CD4-positive, alpha-beta T cell treated with Interferon alpha-2 for 1 hour (primary cell): Measurements from ENCODE around the gene LBR.
A peak's percentile ranks its signal among the peaks of the same experiment; 100 is the strongest.

Experiments used
- DNase-seq, 2 donors: peaks; one replicate each; pipeline ENCODE4 v3.0.0-alpha.2; 2020 to 2022

Gene LBR

DNA sequence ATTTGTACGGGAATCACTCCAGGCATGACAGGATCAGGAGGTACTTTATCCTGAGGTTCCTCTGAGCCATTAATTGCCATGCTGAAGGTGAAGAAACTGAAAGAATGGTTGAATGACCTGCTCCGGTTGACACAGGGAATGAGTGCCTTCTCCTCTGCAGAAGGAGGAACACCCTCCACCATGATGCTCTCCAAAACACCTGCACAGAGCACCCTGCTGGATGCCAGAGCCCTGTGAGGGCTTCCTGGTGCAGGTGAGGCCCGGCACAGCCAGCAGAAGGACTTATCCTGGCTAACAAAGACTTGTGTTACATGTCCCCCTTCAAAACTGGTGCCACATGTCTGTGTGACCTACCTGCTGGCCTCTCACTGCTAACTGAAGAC lies 14.3 kb upstream of the LBR start:
- no peak for DNase-seq

DNA sequence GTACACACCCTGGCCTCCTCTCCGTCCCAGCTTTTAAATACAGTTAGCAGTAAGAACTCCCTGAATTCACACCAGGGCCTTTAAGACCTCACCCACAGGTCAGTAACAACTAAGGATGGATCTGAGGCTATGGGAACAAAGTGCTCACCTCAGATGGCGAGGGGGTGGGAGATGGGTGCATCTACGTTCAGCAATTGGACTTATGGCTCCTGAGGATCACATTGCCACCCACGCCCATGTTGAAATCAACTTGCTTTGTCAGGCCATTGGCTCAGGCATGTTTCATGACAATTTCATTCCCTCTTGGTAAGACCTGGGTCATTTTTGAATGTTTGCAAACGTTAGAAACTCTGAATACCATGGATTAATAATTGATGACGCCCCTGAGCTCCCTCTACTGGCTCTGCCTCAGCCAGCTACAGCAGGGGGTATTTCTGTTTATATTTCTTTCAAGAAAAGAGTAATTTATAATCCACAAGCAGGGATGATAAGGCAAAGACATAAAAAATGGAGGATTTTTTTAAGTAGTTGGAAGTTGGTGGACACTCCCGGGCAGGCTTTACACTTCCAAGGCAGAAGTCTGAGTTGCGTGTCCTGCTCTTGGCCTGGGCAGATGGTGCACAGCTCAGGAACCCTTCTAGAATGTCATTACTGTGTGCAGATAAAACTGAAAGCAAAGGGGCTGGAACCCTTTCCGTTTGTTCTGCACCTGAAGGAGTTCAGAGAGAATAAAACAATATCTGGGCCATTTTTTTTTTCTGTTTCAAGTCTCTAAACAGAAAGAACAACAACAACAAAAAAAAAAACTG lies 13.7 kb upstream of the LBR start:
- DNase-seq: no peak

DNA sequence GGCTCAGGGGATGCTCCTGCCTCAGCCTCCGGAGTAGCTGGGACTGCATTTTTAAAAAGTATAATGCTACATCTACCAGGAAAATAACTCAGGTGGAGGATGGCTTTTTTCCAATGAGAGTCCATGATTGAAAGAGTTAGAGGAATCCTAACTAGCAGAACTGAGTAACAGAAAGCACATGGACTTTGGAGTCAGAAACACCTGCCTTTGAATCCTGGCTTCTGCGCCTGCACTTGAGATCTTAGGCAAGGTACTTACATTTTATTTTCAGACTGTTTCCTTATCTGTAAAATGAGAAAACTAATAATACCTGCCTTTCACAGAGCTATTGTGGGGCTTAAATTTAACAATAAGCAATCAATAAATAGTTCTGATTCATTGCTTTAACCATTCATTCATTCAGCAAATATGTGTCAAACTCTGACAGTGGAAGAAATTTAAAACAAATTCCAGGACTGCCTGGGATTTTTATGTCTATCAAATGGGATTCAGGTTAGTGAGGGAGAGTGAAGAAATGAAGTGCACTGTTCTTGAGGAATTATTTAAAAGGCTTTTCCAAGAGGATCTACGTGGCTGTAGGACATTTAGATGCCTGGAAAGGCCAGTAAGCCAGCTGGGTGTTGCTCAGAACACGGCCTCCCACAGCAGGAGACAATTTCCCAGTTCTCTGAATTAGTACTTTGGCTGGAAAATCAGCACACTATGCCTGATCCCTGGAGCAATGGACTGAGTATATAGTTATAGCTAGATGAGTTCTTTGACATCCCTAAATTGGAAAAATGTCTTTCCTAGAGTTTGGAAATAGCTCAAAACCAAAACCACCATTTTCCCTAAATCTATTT lies 12.8 kb upstream of the LBR start:
- DNase-seq: no peak

GRCh38 chr1:225437710-225438437 lies 10.0 kb upstream of the LBR start:
- DNase-seq: no peak

GRCh38 chr1:225435957-225436392 lies 8.1 kb upstream of the LBR start:
- no peak for DNase-seq

GRCh38 chr1:225435487-225435886 lies 7.6 kb upstream of the LBR start:
- no peak for DNase-seq

DNA sequence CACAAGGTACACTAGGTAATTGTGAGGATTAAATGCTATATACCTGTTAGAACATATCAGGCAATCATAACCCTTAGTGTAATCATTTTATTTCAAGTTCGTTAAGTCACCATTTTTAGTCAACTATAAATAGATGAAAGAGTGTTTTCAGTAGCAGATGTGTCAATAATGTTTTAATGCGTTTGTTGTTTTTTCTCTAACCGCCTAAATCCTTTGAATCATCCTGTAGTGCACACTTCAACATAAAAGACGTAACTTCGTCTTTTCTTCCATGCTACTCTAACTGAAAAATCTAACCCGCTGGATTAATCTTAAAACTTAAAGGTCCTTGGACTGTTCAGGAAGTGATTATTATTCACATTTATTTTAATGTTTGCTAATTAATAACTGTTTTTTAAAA lies 7.2 kb upstream of the LBR start:
- no peak for DNase-seq

GRCh38 chr1:225434046-225434445 lies 6.2 kb upstream of the LBR start:
- no peak for DNase-seq

DNA sequence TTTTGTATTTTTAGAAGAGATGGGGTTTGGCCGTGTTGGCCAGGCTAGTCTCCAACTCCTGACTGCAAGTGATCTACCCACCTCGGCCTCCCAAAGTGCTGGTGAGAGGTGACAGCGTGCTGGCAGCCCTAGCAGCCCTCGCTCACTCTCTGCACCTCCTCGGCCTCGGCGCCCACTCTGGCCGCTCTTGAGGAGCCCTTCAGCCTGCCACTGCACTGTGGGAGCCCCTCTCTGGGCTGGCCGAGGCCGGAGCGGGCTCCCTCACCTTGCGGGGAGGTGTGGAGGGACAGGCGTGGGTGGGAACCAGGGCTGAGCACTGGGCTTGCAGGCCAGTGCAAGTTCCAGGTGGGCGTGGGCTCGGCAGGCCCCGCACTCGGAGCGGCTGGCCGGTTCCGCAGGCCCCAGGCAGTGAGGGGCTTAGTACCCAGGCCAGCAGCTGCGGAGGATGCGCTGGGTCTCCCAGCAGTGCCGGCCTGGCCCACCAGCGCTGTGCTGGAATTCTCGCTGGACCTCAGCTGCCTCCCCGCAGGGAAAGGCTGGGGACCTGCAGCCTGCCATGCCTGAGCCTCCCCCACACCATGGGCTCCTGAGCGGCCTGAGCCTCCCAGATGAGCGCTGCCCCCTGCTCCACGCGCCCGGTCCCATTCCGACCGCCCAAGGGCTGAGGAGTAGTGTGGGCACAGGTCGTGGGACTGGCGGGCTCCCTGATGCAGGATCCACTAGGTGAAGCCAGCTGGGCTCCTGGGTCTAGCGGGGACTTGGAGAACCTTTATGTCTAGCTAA lies 3.4 kb upstream of the LBR start:
- no peak for DNase-seq

DNA sequence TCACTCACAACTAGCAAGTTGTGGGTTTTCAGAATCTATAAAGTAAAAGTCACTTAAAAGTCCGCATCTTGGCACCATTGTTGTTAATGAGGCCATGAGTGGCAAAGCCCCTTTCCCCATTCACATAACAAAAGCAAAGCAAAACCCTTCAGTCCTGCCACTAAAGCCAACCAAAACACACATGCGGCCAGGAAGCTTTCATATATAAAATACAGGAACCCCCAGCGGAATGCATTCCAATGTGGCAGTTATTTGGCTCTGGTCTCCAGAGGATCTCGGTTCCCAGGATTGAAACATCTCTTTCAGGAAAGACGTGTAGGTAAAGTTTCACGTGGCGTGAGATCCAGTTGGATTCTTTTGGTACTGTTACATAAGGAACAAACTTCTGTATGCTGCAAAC lies 2.5 kb upstream of the LBR start:
- DNase-seq: no peak

DNA sequence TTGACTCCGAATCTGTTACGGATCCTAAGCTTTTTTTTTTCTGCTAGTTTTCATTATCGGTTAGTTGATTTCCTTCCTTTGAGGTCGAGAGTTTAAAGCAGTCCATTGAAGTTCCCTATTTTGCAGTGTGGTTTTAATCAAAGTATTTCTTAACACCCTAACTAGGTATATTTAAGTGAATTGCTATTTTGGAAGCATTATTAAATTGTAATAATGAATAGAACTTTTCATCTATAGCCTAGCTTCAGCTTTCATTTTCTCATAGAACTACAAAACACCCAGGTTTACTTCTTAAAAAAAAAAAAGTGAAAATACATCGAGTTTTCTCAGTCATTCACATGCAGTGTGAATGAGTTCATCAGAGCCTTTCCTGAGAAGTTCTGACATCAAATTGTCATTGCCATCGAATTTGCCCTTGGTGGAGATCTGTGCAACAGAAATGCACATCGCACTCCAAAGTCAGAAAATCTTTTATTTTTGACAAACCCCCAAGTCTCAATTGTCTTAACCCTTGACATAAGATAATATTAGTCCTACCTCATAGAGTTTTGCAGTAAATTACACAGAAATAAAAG lies 1.1 kb upstream of the LBR start:
- DNase-seq: no peak

DNA sequence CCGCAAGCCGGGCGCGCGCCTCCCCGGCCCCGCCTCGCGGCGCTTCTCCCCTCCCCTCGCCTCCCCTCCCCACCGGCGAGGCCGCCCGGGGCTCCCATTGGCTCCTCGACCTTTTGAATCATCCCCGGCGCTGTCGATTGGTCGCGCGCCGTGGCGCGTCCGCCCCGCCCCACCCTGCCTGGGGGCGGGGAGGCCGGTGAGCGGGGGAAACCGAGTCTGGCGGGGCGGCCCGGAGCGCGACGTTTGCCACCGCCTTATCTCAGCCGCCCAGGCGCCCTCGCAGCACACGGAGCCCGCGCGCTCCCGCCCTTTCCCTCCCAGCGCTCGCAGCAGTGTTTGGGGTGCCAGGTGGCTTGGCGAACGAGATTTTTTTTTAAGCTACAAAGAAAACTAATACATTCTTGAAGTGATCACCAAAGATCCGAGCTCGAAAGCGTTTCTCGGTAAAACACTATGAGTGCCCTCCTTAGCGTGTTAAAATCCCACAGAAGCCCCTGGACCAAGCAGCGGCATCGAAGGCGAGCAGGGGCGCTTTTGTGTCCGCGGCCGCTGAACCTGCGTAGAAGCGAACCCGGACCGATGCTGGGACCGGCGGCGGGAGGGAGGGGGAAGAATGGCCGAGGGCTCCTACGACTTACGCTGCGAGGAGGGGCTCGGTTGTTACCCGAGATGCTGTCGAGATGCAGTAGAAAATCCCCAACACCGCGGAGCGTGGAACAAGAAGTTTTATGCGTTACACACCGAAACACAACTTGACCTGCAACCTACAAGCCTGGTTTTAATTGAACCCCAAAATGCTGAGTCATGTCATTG lies 436 bp upstream of the LBR start:
- peak; percentile 91 to 94 for DNase-seq

- DNase-seq: peak; percentile 39 to 51
Measured at GRCh38 chr1:225426395-225427234, 1.2 kb downstream of the LBR start.

DNA sequence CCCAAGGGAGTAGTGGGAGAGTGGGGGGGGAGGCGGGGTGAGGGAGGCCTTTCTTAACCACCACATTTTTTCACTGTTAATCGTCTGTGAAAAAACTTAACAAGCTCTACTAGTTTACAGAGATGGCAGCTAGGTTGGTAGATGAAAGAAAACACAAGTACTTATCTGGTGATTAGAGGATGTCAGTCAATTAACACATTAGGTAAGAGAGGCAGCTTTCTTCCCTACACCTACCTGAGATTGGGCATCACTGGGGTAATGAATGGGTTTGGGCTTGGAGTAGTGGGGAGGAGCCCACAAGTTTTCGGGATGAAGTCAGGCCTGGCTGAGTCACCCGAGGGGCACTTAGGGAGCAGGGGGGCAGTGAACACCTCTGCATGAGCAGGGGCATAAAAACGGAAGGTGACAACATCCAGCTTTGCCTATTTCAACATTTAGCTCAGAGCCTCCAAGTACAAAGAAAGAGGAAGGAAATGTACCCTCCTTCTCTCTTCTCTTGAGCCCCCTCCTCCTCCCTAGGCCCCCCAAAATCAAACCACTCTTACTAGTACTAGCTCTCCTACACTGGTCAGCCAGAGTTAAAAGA lies 2.5 kb downstream of the LBR start:
- DNase-seq: peak in 1 of 2 donors; percentile 5

DNA sequence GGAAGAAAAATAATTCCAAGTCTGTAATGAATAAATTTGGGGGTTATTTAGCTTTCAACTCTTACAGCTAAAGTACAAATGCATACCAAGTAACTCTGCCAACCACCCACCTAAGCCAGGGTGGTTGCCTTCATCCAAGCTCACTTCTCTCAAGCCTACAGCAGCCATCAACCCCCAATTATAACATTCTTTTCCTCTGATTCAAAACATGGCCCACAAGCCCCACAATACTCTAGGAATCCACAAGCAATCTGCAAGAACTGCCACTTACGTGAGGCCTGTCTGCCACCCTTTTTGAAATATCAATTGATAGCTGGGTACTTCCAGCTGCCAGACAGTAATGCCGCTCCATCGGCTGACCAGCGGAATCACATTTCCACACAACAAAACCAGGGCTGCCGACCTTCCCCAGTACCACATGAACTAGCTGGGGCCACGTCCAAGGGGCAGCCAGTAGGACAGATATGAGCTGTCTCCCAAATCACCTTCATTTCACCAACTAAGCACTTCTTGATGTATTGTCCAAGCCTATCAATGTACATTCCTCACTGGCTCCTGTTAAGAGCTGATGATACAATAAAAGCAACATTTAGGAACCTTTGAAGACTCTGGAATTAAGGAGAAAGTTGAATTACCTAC lies 3.2 kb downstream of the LBR start:
- no peak for DNase-seq

- no peak for DNase-seq
Measured at GRCh38 chr1:225423518-225423855, 4.4 kb downstream of the LBR start.

- no peak for DNase-seq
Measured at GRCh38 chr1:225422795-225423517, 4.9 kb downstream of the LBR start.

- DNase-seq: no peak
Measured at GRCh38 chr1:225422031-225422605, 5.7 kb downstream of the LBR start.

- no peak for DNase-seq
Measured at GRCh38 chr1:225418598-225418997, 9.2 kb downstream of the LBR start.
